ENCODE results near the gene SLC6A1. TPM values are rescaled to one million over a fixed set of nuclear protein-coding genes. Genes with fewer than 3 reads are reported as not detected.
"Not testable (repeated sequence)": the region's sequence is repeated elsewhere in the genome, so short reads cannot be mapped to it uniquely, and the experiment has no call there.

Gene SLC6A1
- total RNA-seq, 1 donor from 2014 or later, result not detected

DNA sequence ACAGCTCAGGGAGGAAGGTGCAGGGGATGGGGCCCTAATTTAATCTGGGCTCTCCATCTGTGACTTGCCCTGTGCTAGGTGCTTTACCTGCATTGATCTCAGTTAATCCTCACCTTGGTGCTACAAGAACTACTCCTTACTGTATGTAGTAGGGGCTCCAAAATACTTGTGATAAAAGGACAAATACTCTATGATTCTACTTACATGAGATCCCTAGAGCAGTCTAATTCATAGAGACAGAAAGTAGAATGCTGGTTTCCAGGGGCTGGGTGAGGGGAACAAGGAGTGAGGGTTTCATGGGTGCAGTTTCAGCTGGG, 67.2 kb downstream of the SLC6A1 start:
- Mint-ChIP-seq H3K4me3 (no peak overlapping the region), H3K4me1 (no peaks in the 10 kb centered on the region)

DNA sequence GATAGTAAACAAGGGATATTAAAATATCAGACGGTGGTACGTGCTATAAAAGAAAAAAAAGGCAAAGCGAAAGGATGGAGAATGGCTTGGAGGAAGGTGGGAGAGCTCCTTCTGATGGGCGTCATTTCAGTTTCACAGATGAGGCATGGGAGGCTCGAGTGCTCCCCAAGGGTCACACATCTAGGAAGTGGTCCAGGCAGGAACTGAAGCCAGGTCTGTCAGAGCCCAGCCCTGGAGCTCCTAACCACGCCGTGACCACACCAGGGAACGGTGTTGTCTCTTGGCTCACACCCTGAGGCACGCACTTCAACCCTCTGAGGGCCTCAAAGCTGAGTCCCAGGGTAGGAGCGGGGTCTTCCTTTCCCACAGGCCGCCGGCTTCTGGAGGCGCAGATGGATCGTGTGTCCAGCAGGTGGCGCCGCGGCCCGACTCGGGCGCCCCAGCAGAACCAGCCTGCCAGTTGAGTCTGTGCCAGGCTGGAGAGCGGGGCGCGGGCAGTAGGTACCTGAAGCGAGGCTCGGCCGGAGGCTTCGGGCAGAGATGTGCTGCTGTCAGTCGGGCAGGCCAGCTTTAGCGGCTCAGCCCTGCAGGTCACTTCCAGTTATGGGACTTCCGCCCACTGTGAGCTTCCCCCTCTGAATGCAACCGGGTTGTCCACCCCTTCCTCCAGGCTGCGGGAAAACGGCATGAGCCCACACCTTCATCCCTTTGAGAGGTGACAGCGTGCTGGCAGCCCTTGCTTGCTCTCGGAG, 68.1 kb downstream of the SLC6A1 start:
- Mint-ChIP-seq H3K4me3 (no peak overlapping the region), H3K27ac (no peak overlapping the region), H3K27me3 (peaks cover 5% of the 10 kb centered on the region), H3K4me1 (no peaks in the 10 kb centered on the region), H3K9me3 (peaks cover 5% of the 10 kb centered on the region), H3K36me3 (ENCODE audit: low read depth) (no peaks in the 10 kb centered on the region)
- peak; percentile 84 for DNase-seq
- intact Hi-C loops (cut with micrococcal nuclease), result loop anchor here (1.0 to 10.0 kb wide), 2 partner anchors 275 to 594 kb away; no protein-coding TSS in a partner anchor

More for the DNA sequence above, 67.2 kb downstream of the SLC6A1 start:
- Mint-ChIP-seq H3K27ac (no peak overlapping the region), H3K27me3 (peaks cover 5% of the 10 kb centered on the region), H3K9me3 (peaks cover 3% of the 10 kb centered on the region), H3K36me3 (ENCODE audit: low read depth) (no peaks in the 10 kb centered on the region)
- DNase-seq, result no peak
- intact Hi-C loops (cut with micrococcal nuclease), result loop anchor here (1.0 to 10.0 kb wide), 3 partner anchors 114 to 595 kb away; no protein-coding TSS in a partner anchor

DNA sequence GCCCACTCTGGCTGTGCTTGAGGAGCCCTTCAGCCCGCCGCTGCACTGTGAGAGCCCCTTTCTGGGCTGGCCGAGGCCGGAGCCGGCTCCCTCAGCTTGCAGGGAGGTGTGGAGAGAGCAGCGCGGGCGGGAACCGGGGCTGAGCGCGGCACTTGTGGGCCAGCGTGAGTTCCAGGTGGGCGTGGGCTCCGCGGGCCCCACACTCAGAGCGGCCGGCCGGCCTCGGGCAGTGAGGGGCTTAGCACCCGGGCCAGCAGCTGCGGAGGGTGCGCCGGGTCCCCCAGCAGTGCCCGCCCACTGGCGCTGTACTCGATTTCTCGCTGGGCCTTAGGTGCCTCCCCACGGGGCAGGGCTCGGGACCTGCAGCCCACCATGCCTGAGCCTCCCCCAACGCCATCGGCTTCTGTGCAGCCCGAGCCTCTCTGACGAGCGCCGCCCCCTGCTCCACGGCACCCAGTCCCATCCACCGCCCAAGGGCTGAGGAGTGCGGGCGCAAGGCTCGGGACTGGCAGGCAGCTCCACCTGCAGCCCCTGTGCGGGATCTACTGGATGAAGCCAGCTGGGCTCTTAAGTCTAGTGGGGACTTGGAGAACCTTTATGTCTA, 68.8 kb downstream of the SLC6A1 start:
- not testable (repeated sequence) for H3K27ac Mint-ChIP-seq; DNase-seq; H3K36me3 Mint-ChIP-seq (ENCODE audit: low read depth); H3K4me3 Mint-ChIP-seq; H3K27me3 Mint-ChIP-seq; H3K4me1 Mint-ChIP-seq; H3K9me3 Mint-ChIP-seq
- intact Hi-C loops (cut with micrococcal nuclease), result loop anchor here (10.0 kb wide), 1 partner anchor 593 kb away; no protein-coding TSS in a partner anchor

DNA sequence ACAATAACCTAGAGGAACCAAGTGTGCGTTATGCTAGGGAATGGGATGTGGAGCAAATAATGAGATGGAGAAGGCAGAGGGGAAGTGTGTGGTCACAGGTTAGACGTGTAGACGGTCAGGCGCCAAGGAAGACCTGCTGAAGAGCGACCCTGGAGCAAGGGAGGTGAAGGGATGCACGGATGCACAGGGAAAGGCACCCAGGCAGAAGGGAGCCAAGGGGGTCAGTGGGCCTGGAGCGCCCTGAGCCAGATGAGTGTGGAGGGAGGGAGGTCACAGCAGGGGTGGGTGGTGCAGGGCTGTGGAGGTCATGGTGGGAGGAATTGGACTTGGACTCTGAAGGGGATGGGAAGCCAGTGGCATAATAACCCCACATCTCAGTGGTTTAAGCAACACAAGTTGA, 70.2 kb downstream of the SLC6A1 start:
- Mint-ChIP-seq H3K36me3 (ENCODE audit: low read depth) (no peaks in the 10 kb centered on the region), H3K27me3 (peaks cover 4% of the 10 kb centered on the region), H3K4me3 (no peak overlapping the region), H3K27ac (no peak overlapping the region), H3K4me1 (no peaks in the 10 kb centered on the region), H3K9me3 (peaks cover 5% of the 10 kb centered on the region)
- intact Hi-C loops (cut with micrococcal nuclease), result loop anchor here (10.0 kb wide), 1 partner anchor 592 kb away; no protein-coding TSS in a partner anchor
- no peak for DNase-seq

DNA sequence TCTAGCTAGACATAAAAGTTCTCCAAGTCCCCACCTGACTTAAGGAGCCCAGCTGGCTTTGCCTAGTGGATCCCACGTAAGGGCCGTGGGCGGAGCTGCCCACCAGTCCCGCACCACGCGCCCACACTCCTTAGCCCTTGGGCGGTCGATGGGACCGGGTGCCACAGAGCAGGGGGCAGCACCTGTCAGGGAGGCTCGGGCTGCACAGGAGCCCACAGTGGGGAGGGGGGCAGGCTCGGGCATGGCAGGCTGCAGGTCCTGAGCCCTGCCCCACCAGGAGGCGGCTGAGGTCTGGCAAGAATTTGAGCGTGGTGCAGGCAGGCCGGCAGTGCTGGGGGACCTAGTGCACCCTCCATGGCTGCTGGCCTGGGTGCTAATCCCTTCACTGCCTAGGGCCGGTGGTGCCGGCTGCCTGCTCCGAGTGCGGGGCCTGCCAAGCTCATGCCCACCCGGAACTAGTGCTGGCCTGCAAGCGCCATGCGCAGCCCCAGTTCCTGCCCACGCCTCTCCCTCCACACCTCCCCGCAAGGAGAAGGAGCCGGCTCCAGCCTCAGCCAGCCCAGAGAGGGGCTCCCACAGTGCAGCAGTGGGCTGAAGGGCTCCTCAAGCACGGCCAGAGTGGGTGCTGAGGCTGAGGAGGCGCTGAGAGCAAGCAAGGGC, 78.7 kb downstream of the SLC6A1 start:
- no peak overlapping the region for H3K4me3 Mint-ChIP-seq
- H3K27ac Mint-ChIP-seq, result no peak overlapping the region
- no peaks in the 10 kb centered on the region for H3K4me1 Mint-ChIP-seq
- no peak for DNase-seq
- intact Hi-C loops (cut with micrococcal nuclease), result no loop called here
- H3K36me3 Mint-ChIP-seq (ENCODE audit: low read depth), result no peaks in the 10 kb centered on the region
- H3K27me3 Mint-ChIP-seq, result peaks cover 11% of the 10 kb centered on the region
- H3K9me3 Mint-ChIP-seq, result no peaks in the 10 kb centered on the region

DNA sequence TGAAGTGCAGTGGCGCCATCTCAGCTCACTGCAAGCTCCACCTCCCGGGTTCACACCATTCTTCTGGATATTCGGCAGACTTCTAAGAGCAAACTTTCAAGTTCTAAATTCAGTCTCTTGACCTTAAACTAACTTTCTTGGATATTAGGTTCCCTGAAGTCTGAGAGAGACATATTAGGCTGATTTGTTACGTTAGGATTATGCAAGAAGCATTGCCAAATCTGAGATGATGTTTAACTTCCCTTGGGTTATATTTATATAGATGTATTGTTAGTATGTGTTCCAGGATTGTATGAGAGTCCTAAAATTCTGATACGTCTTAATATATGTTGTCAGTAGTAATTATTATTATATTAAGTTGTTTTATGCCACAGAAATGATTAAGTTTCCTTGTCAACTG, 80.1 kb downstream of the SLC6A1 start:
- H3K9me3 Mint-ChIP-seq, result no peaks in the 10 kb centered on the region
- intact Hi-C loops (cut with micrococcal nuclease), result no loop called here
- no peaks in the 10 kb centered on the region for H3K36me3 Mint-ChIP-seq (ENCODE audit: low read depth)
- DNase-seq, result no peak
- H3K27ac Mint-ChIP-seq, result no peak overlapping the region
- no peaks in the 10 kb centered on the region for H3K4me1 Mint-ChIP-seq
- H3K27me3 Mint-ChIP-seq, result peaks cover 9% of the 10 kb centered on the region
- H3K4me3 Mint-ChIP-seq, result no peak overlapping the region

DNA sequence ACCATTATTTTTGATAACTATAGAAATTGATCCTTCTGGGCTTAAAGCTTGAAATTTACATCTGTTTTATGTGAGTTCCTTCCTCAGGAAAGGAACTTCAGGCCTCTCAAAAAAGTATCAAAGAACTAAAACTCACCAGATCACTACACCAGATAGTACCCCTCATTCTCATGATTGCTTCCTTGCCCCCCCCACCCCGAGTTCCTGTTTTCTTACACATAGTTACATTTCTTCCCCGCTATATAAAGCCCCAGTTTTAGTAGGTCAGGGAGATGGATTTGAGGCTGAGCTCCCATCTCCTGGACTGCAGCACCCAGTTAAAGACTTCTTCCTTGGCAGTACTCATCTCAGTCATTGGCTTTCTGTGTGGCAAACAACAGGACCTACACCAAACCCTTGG, 81.5 kb downstream of the SLC6A1 start:
- Mint-ChIP-seq H3K4me3 (no peak overlapping the region), H3K36me3 (ENCODE audit: low read depth) (no peaks in the 10 kb centered on the region), H3K9me3 (no peaks in the 10 kb centered on the region), H3K4me1 (no peaks in the 10 kb centered on the region), H3K27me3 (peaks cover 7% of the 10 kb centered on the region), H3K27ac (no peak overlapping the region)
- intact Hi-C loops (cut with micrococcal nuclease), result no loop called here
- no peak for DNase-seq

DNA sequence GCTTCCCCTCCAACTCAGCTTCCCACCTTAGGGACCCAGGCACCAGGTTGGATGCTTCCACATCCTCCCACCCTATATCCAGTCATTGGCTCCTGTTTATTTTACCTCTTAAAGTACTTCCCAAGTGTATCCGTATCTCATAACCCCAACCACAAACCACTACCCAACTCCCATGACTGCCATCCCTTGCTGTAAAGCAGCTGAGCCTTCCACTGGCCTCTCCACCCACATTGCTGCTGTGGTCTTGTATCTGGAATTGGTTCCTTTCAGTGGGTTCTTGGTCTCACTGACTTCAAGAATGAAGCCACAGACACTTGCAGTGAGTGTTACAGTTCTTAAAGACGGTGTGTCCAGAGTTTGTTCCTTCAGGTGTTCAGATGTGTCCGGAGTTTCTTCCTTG, 81.9 kb downstream of the SLC6A1 start:
- Mint-ChIP-seq H3K4me3 (no peak overlapping the region), H3K36me3 (ENCODE audit: low read depth) (no peaks in the 10 kb centered on the region), H3K4me1 (no peaks in the 10 kb centered on the region), H3K9me3 (no peaks in the 10 kb centered on the region), H3K27me3 (peaks cover 8% of the 10 kb centered on the region), H3K27ac (no peak overlapping the region)
- no peak for DNase-seq
- intact Hi-C loops (cut with micrococcal nuclease), result no loop called here

DNA sequence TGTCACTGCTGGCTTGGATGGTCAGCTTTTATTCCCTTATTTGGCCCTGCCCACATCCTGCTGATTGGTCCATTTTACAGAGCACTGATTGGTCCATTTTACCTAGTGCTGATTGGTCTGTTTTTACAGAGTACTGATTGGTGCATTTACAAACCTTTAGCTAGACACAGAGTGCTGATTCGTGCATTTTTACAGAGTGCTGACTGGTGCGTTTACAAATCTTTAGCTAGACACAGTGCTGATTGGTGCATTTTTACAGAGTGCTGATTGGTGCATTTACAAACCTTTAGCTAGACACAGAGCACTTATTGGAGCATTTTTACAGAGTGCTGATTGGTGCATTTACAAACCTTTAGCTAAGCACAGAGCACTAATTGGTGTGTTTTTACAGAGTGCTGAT, 82.6 kb downstream of the SLC6A1 start:
- intact Hi-C loops (cut with micrococcal nuclease); H3K9me3 Mint-ChIP-seq; H3K4me1 Mint-ChIP-seq; H3K4me3 Mint-ChIP-seq; H3K27ac Mint-ChIP-seq; H3K27me3 Mint-ChIP-seq; H3K36me3 Mint-ChIP-seq (ENCODE audit: low read depth); DNase-seq: not testable (repeated sequence)

DNA sequence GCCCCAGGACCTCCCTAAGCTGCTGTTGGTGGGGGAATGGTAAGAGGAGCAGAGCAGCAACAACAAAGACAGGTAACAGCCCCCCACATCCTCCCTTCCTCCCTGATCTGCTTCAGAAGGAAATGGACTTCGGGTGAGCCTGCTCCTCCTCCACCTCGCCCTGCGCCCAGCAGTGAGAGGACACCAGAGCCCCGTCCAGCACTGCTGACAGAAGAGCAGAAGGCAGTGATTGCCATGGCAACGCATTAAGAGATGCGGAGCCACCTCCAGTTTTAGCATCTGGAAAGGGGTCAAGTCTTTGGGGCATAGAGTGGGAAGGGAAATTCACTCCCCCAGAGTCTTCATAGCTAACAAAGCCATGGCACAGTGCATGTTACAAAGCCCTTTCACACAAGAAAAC, 84.2 kb downstream of the SLC6A1 start:
- no peaks in the 10 kb centered on the region for H3K9me3 Mint-ChIP-seq
- peaks cover 10% of the 10 kb centered on the region for H3K27me3 Mint-ChIP-seq
- no peak overlapping the region for H3K27ac Mint-ChIP-seq
- H3K36me3 Mint-ChIP-seq (ENCODE audit: low read depth), result no peaks in the 10 kb centered on the region
- intact Hi-C loops (cut with micrococcal nuclease), result no loop called here
- DNase-seq, result no peak
- H3K4me1 Mint-ChIP-seq, result no peaks in the 10 kb centered on the region
- H3K4me3 Mint-ChIP-seq, result no peak overlapping the region

DNA sequence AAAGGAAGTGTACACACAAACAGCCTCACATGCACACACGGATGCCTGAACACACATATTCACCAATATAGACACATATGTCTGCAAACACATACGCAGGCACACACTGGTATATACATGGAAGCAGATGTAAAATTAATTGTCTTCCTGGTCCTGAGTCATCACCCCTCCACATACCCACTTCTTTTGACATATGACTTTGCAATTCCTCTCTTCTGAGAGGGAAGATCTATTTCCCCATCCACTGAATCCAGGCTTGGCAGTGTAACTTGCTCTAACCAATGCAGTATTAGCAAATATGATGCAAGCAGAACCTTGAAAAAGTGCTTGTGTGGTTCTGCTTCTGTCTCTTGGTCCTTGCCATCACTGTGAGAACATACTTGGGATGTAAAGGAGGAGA, 84.9 kb downstream of the SLC6A1 start:
- Mint-ChIP-seq H3K4me3 (no peak overlapping the region), H3K36me3 (ENCODE audit: low read depth) (no peaks in the 10 kb centered on the region), H3K4me1 (no peaks in the 10 kb centered on the region), H3K27ac (no peak overlapping the region), H3K27me3 (peaks cover 10% of the 10 kb centered on the region), H3K9me3 (no peaks in the 10 kb centered on the region)
- intact Hi-C loops (cut with micrococcal nuclease), result no loop called here
- no peak for DNase-seq

DNA sequence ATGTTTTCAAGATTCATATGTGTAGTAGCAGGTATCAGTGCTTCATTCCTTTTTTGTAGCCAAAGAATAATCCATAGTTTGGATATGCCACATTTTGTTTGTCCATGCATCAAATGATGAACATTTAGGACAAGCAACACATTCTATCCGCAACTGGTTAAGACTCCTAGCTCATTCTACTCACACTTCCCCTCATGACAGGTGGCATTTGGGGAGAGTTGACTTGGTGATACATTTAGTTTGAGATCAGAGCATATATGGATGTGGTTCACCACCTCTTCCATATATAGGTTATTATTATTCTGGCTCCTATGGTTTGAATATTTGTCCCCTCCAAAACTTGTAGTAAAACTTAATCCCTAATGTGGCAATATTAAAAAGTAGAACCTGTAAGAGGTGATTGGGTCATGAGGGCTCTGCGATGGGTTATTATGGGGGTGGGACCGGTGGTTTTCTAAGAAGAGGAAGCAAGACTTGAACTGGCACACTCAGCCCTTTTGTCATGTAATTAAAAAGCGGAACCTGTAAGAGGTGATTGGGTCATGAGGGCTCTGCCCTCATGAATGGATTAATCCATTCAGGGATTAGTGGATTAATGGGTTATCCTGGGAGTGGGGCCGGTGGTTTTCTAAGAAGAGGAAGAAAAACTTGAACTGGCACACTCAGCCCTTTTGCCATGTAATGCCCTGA, 86.4 kb downstream of the SLC6A1 start:
- Mint-ChIP-seq H3K27ac (no peak overlapping the region), H3K4me1 (no peaks in the 10 kb centered on the region), H3K27me3 (peaks cover 7% of the 10 kb centered on the region), H3K36me3 (ENCODE audit: low read depth) (no peaks in the 10 kb centered on the region), H3K9me3 (no peaks in the 10 kb centered on the region), H3K4me3 (no peak overlapping the region)
- intact Hi-C loops (cut with micrococcal nuclease), result no loop called here
- no peak for DNase-seq

DNA sequence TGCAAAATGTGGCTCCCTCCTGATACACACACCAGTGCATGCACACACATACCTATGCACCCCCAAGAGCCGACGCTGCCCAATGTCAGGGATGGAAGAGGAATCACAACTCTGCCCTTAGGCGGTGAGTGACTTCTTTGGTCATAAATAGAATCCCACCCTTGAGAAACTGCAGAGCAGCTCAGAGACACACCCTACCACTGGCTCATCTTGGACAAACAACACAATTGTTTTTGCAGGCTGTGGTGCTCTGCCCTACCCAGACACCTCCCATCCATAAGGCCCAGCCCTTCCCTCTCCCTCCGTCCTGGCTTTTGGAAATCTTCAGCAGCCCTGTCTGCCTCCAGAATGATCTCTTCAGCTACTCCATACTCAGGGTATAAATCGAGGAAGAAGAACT, 87.9 kb downstream of the SLC6A1 start:
- Mint-ChIP-seq H3K9me3 (no peaks in the 10 kb centered on the region), H3K27me3 (peaks cover 5% of the 10 kb centered on the region), H3K27ac (no peak overlapping the region), H3K36me3 (ENCODE audit: low read depth) (no peaks in the 10 kb centered on the region), H3K4me1 (no peaks in the 10 kb centered on the region), H3K4me3 (no peak overlapping the region)
- DNase-seq, result no peak
- intact Hi-C loops (cut with micrococcal nuclease), result no loop called here

DNA sequence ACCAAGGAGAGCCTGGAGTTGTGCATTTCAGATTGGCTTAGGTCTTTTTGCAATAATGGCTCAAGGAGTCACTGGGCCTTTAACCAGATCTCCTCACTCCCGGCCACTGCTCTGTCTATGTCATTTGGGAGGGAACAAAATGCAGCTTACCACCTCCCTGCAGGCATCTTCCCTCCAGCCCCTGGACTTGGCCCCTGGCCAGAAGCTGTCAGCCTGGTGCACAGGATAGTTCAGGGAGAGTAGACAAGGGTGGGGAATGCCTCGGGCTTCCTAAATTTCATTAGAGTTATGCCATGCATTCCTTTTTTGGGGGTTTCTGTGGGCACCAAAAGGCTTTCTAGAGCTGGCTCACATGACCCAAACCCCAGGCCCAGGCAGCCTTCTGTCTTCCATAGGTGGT, 91.5 kb downstream of the SLC6A1 start:
- H3K9me3 Mint-ChIP-seq, result no peaks in the 10 kb centered on the region
- no peak overlapping the region for H3K4me3 Mint-ChIP-seq
- no peak overlapping the region for H3K27ac Mint-ChIP-seq
- no peaks in the 10 kb centered on the region for H3K36me3 Mint-ChIP-seq (ENCODE audit: low read depth)
- intact Hi-C loops (cut with micrococcal nuclease), result no loop called here
- peak; percentile 47 for DNase-seq
- peaks cover 4% of the 10 kb centered on the region for H3K27me3 Mint-ChIP-seq
- no peaks in the 10 kb centered on the region for H3K4me1 Mint-ChIP-seq
